Endothelial cell of umbilical vein (primary cell): ENCODE measurements around the gene IGSF11. TPM values are rescaled to one million over a fixed set of nuclear protein-coding genes. Genes with fewer than 3 reads are reported as not detected.

Experiments used
- BruUV-seq: library from RNA; stranded (reverse); fragments of 400-500 nt; replicated peaks from 2 replicates; lab custom pipeline; 2021; lab: Mats Ljungman, UMichigan
- CTCF ChIA-PET: fragments of 300-600, 350-600 bp; sonication (Branson Sonifier 250); formaldehyde crosslinking; loops from one replicate; lab custom pipeline; 2021; ENCODE audit warnings: antibody characterized with exemption, inconsistent platforms; lab: Charles Lee
- POLR2A ChIA-PET: fragments of 300-600, 350-600 bp; sonication (Branson Sonifier 250); formaldehyde crosslinking; loops from one replicate; lab custom pipeline; 2021; ENCODE audit warnings: antibody characterized with exemption, inconsistent platforms; lab: Charles Lee
- DNase-seq: peaks from one replicate; pipeline ENCODE4 v3.0.0-alpha.2; 2011; ENCODE audit warnings: low read depth, low spot score
- FAIRE-seq: peaks from 2 replicates; lab custom pipeline; 2011; peaks lifted over from hg19 to GRCh38; lab: Jason Lieb, UNC
- H2AFZ ChIP-seq: 2 replicates; pipeline ENCODE4 v1.6.0; 2012; ENCODE audit warnings: low read depth, low read length, control low read depth, inconsistent platforms
- H3K27ac ChIP-seq: 2 replicates; pipeline ENCODE4 v1.5.1; 2011; ENCODE audit warnings: low read depth, mild to moderate bottlenecking, control low read depth, low read length, moderate library complexity; ENCODE audit not compliant: insufficient read depth
- H3K27me3 ChIP-seq, 2 experiments: 2 replicates each; pipeline versions ENCODE4 v1.6.0 to v1.6.1; 2011; ENCODE audit warnings: low read length in 2 of 2, mixed read lengths in 1 of 2; ENCODE audit not compliant: control insufficient read depth in 2 of 2, insufficient read depth in 2 of 2
- H3K36me3 ChIP-seq, 2 experiments: 2 replicates in 1 of 2; 3 replicates in 1 of 2; pipeline ENCODE4 v1.5.1; 2011; ENCODE audit warnings: low read length in 2 of 2, mild to moderate bottlenecking in 1 of 2, moderate library complexity in 1 of 2; ENCODE audit not compliant: control insufficient read depth in 2 of 2, insufficient read depth in 2 of 2; ENCODE audit errors: extremely low read depth in 1 of 2
- H3K4me1 ChIP-seq: 3 replicates; pipeline ENCODE4 v1.5.1; 2011; ENCODE audit warnings: mild to moderate bottlenecking, low read length; ENCODE audit not compliant: control insufficient read depth, insufficient read depth; ENCODE audit errors: extremely low read depth
- H3K4me2 ChIP-seq: 2 replicates; pipeline ENCODE4 v1.6.1; 2011; ENCODE audit warnings: low read length, control low read depth, mixed read lengths; ENCODE audit not compliant: insufficient read depth
- H3K4me3 ChIP-seq, 3 experiments: fragments of 200-600 bp in 1 of 3; sonication (generic), shearing (Covaris generic) in 1 of 3; replicated peaks in 1 of 3; 2 replicates each; pipeline ENCODE4 v1.5.1; 2011 to 2016; ENCODE audit warnings: control low read depth in 3 of 3, low read length in 3 of 3, mild to moderate bottlenecking in 2 of 3, inconsistent platforms in 1 of 3, low read depth in 1 of 3, moderate library complexity in 1 of 3; ENCODE audit not compliant: insufficient read depth in 1 of 3
- H3K79me2 ChIP-seq: 2 replicates; pipeline ENCODE4 v1.6.0; 2012; ENCODE audit warnings: low read length, inconsistent platforms; ENCODE audit not compliant: control insufficient read depth, insufficient read depth
- H3K9ac ChIP-seq: replicated peaks from 2 replicates; pipeline ENCODE3; 2011; ENCODE audit warnings: low read length, control low read depth; ENCODE audit not compliant: insufficient read depth; ENCODE audit errors: extremely low read depth
- H3K9me1 ChIP-seq: replicated peaks from 3 replicates; pipeline ENCODE4 v1.6.0; 2011; ENCODE audit warnings: mild to moderate bottlenecking, low read length; ENCODE audit not compliant: control insufficient read depth, insufficient read depth; ENCODE audit errors: extremely low read depth
- H3K9me3 ChIP-seq: replicated peaks from 2 replicates; pipeline ENCODE4 v1.5.1; 2012; ENCODE audit warnings: low read length, inconsistent platforms; ENCODE audit not compliant: control insufficient read depth, insufficient read depth
- H4K20me1 ChIP-seq: replicated peaks from 2 replicates; pipeline ENCODE3; 2011; ENCODE audit warnings: mild to moderate bottlenecking, low read length; ENCODE audit not compliant: control insufficient read depth, insufficient read depth; ENCODE audit errors: extremely low read depth
- EZH2 ChIP-seq: IDR thresholded peaks from 2 replicates; pipeline ENCODE4 v1.6.1; 2012; ENCODE audit warnings: borderline replicate concordance, low read depth, mild to moderate bottlenecking, moderate library complexity, low read length, inconsistent platforms; ENCODE audit not compliant: severe bottlenecking
- FOS ChIP-seq: IDR thresholded peaks from 2 replicates; pipeline ENCODE4 v1.6.1; 2011; ENCODE audit warnings: mild to moderate bottlenecking, low read length, moderate library complexity, borderline replicate concordance; ENCODE audit not compliant: insufficient read depth
- GATA2 ChIP-seq: IDR thresholded peaks from 2 replicates; pipeline ENCODE4 v1.7.0; 2011; ENCODE audit warnings: low read depth, mild to moderate bottlenecking, moderate library complexity, mixed read lengths, low read length; ENCODE audit not compliant: insufficient read length, insufficient read depth
- JUN ChIP-seq: IDR thresholded peaks from 2 replicates; pipeline ENCODE4 v1.6.1; 2011; ENCODE audit warnings: borderline replicate concordance, low read depth; ENCODE audit not compliant: insufficient read length, insufficient read depth
- MYC ChIP-seq: IDR thresholded peaks from one replicate; pipeline ENCODE4 v1.6.1; 2011; ENCODE audit warnings: mild to moderate bottlenecking, low read depth, low read length
- POLR2A ChIP-seq: IDR thresholded peaks from 2 replicates; pipeline ENCODE4 v1.6.1; 2012; ENCODE audit warnings: low read depth, mild to moderate bottlenecking, control low read depth, low read length
- POLR2AphosphoS5 ChIP-seq: IDR thresholded peaks from 2 replicates; pipeline ENCODE4 v1.6.1; 2012; ENCODE audit warnings: low read depth, mild to moderate bottlenecking, control low read depth, low read length, moderate library complexity; ENCODE audit not compliant: insufficient read depth
- dilution Hi-C: fragments of 300-500 bp; cut with MboI; formaldehyde crosslinking; loops from one replicate; pipeline ENCODE4 v1.15.0; 2019; ENCODE audit warnings: low sequenced_read_pairs; ENCODE audit not compliant: extremely low pct_ligation_motif_present
- intact Hi-C: fragments of 100-400 bp; cut with micrococcal nuclease; formaldehyde crosslinking; loops from one replicate; pipeline ENCODE4 v1.10.0; 2022
- polyA plus RNA-seq, 4 experiments: library from polyadenylated mRNA; depleted of rRNA in 3 of 4; stranded (reverse) in 3 of 4; unstranded in 1 of 4; fragments of >200 nt; gene quantifications; 2 replicates each; pipeline versions ENCODE4 v1.2.1 to v1.2.3, GENCODE V29; 2011 to 2012; ENCODE audit warnings: missing spikeins in 1 of 4
- total RNA-seq: library from RNA; stranded (reverse); gene quantifications from 2 replicates; pipeline ENCODE4 v1.2.3, GENCODE V29; 2021
- TF ChIP-seq, protein P1 (sequence below): IDR thresholded peaks from 2 replicates; pipeline ENCODE4 v1.6.1; 2011; ENCODE audit not compliant: insufficient read depth, insufficient read length
- TF ChIP-seq, protein P2 (sequence below), 2 donors: IDR thresholded peaks; 1 replicate in 1 of 2; 2 replicates in 1 of 2; pipeline ENCODE4 v1.5.1; 2011; ENCODE audit warnings: low read length in 2 of 2, mild to moderate bottlenecking in 2 of 2, moderate library complexity in 2 of 2, control low read depth in 1 of 2, inconsistent platforms in 1 of 2, low read depth in 1 of 2; ENCODE audit not compliant: insufficient read depth in 1 of 2; ENCODE audit errors: extremely low read depth in 1 of 2

IGSF11 gene
- total and polyA plus RNA-seq, 2 donors (not counting 3 experiments of a cell fraction or from before 2014, with no cell fraction given) = not detected

DNA sequence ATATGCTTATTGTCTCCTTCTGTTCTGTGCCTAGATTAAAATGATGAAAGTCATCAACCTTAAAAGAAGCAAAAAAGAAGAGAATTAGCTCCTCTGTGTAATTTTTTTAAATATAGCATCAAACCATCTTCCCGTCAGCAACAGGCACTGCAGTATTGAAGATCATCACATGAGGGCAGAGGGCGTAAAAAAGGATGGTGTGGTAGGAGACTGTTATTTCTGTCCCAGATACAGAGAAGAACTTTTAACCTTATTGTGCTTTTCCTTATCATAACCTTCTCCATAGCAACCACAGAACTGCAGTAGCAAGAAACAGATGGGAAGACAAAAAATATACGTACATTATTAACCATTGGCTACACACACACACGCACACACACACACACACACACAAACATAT is 88.8 kb downstream of the IGSF11 start:
- no peak overlapping the region for H2AFZ ChIP-seq
- no peak overlapping the region for H3K27ac ChIP-seq
- H3K9me3 ChIP-seq = no peaks in the 10 kb centered on the region
- POLR2A ChIA-PET = no interaction called here
- H3K9ac ChIP-seq = no peak overlapping the region
- TF ChIP-seq GATA2 = no peak
- TF ChIP-seq POLR2AphosphoS5 = no peak
- TF ChIP-seq, protein P1, sequence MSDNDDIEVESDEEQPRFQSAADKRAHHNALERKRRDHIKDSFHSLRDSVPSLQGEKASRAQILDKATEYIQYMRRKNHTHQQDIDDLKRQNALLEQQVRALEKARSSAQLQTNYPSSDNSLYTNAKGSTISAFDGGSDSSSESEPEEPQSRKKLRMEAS = no peak
- no peak for TF ChIP-seq FOS
- TF ChIP-seq, protein P2, sequence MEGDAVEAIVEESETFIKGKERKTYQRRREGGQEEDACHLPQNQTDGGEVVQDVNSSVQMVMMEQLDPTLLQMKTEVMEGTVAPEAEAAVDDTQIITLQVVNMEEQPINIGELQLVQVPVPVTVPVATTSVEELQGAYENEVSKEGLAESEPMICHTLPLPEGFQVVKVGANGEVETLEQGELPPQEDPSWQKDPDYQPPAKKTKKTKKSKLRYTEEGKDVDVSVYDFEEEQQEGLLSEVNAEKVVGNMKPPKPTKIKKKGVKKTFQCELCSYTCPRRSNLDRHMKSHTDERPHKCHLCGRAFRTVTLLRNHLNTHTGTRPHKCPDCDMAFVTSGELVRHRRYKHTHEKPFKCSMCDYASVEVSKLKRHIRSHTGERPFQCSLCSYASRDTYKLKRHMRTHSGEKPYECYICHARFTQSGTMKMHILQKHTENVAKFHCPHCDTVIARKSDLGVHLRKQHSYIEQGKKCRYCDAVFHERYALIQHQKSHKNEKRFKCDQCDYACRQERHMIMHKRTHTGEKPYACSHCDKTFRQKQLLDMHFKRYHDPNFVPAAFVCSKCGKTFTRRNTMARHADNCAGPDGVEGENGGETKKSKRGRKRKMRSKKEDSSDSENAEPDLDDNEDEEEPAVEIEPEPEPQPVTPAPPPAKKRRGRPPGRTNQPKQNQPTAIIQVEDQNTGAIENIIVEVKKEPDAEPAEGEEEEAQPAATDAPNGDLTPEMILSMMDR (IDR thresholded peaks at IDR 0.05; ENCODE audit: extremely low read depth in 1 of 2, insufficient read depth in 1 of 2, low read depth in 1 of 2, low read length in 2 of 2) = no peak
- TF ChIP-seq POLR2A = no peak
- DNase-seq (no peak), FAIRE-seq (no peak)
- no TSS peak for BruUV-seq
- dilution Hi-C loops = no loop called here
- H3K36me3 ChIP-seq = no peaks in the 10 kb centered on the region
- no peak overlapping the region for H3K4me3 ChIP-seq
- CTCF ChIA-PET = no interaction called here
- no peaks in the 10 kb centered on the region for H3K9me1 ChIP-seq
- no peaks in the 10 kb centered on the region for H3K4me1 ChIP-seq
- intact Hi-C loops = no loop called here
- H3K27me3 ChIP-seq = no peaks in the 10 kb centered on the region
- H3K4me2 ChIP-seq = no peak overlapping the region
- H4K20me1 ChIP-seq = no peaks in the 10 kb centered on the region
- H3K79me2 ChIP-seq = no peaks in the 10 kb centered on the region

GRCh38 chr3:118943597-118943996 is 91.0 kb downstream of the IGSF11 start:
- CTCF ChIA-PET = no interaction called here

More at GRCh38 chr3:118943597-118943996, 91.0 kb downstream of the IGSF11 start:
- no peak overlapping the region for H3K4me3 ChIP-seq
- no peaks in the 10 kb centered on the region for H3K4me1 ChIP-seq
- POLR2A ChIA-PET = no interaction called here
- H3K9me1 ChIP-seq = no peaks in the 10 kb centered on the region
- H4K20me1 ChIP-seq = no peaks in the 10 kb centered on the region
- DNase-seq = no peak
- no TSS peak for BruUV-seq
- no peak overlapping the region for H3K27ac ChIP-seq
- TF ChIP-seq, protein P2 (IDR thresholded peaks at IDR 0.05; ENCODE audit: extremely low read depth in 1 of 2, insufficient read depth in 1 of 2, low read depth in 1 of 2, low read length in 2 of 2) = no peak
- TF ChIP-seq EZH2 = no peak
- TF ChIP-seq POLR2A = no peak
- no peak for TF ChIP-seq GATA2
- TF ChIP-seq JUN = no peak
- TF ChIP-seq, protein P1 = no peak
- TF ChIP-seq POLR2AphosphoS5 = no peak
- TF ChIP-seq FOS = no peak
- TF ChIP-seq MYC = no peak
- no peaks in the 10 kb centered on the region for H3K36me3 ChIP-seq
- dilution Hi-C loops = no loop called here
- no peak for FAIRE-seq
- H3K27me3 ChIP-seq = no peaks in the 10 kb centered on the region
- intact Hi-C loops = no loop called here
- no peaks in the 10 kb centered on the region for H3K9me3 ChIP-seq
- H3K9ac ChIP-seq = no peak overlapping the region
- no peaks in the 10 kb centered on the region for H3K79me2 ChIP-seq
- H2AFZ ChIP-seq = no peak overlapping the region
- no peak overlapping the region for H3K4me2 ChIP-seq
